HCT116 (cell line): ENCODE data around the gene HNRNPU. TPM values are rescaled to one million over a fixed set of nuclear protein-coding genes. Genes with fewer than 3 reads are reported as not detected.

ENCODE experiments used
- ATAC-seq: fragments of 200-7000 bp; cut with Tn5 transposase; 2 replicates; pipeline ENCODE4 v1.9.1; 2020; ENCODE audit warnings: mild to moderate bottlenecking, moderate library complexity
- BruUV-seq: library from RNA; stranded (reverse); fragments of 400-500 nt; replicated peaks from 2 replicates; lab custom pipeline; 2021; lab: Mats Ljungman, UMichigan
- CTCF ChIA-PET: fragments of 300-600 bp; sonication (Branson Sonifier 250); formaldehyde crosslinking; loops from one replicate; lab custom pipeline; 2021; ENCODE audit warnings: antibody characterized with exemption; lab: Charles Lee
- POLR2A ChIA-PET: fragments of 300-600, 350-600 bp; sonication (Branson Sonifier 250); formaldehyde crosslinking; loops from one replicate; lab custom pipeline; 2021; ENCODE audit warnings: antibody characterized with exemption; lab: Charles Lee
- RAD21 ChIA-PET, 2 experiments: fragments of 300-600 bp; sonication (Branson Sonifier 250); formaldehyde crosslinking; loops; one replicate each; lab custom pipeline; 2023; ENCODE audit warnings: low total read pairs in 2 of 2; ENCODE audit not compliant: uncharacterized antibody in 2 of 2, unreplicated experiment in 2 of 2, low non-redundant PET in 1 of 2; lab: Charles Lee
- DNase-seq: peaks from one replicate; pipeline ENCODE4 v3.0.0-alpha.2; 2010; ENCODE audit warnings: low read depth, low spot score
- H2AFZ ChIP-seq: fragments of 200-600 bp; shearing (Covaris generic), sonication (generic); 2 replicates; pipeline ENCODE4 v1.6.1; 2017; ENCODE audit warnings: low read depth, mixed run types, mixed read lengths, antibody characterized with exemption, low read length; ENCODE audit not compliant: poor library complexity, severe bottlenecking
- H3K27ac ChIP-seq: 2 replicates; pipeline ENCODE4 v1.5.1; 2012; ENCODE audit warnings: low read depth, low read length
- H3K27me3 ChIP-seq: fragments of 200-600 bp; sonication (generic); 2 replicates; pipeline ENCODE4 v1.6.1; 2016; ENCODE audit warnings: mixed run types, low read length, mixed read lengths; ENCODE audit not compliant: insufficient read depth
- H3K36me3 ChIP-seq, 2 experiments: fragments of 200-500 bp in 1 of 2; fragments of 200-600 bp in 1 of 2; sonication (Bioruptor generic) in 1 of 2; sonication (generic) in 1 of 2; 2 replicates each; pipeline versions ENCODE4 v1.5.1 to v1.6.1; 2014 to 2016; ENCODE audit warnings: low read length in 2 of 2, inconsistent platforms in 1 of 2, mixed read lengths in 1 of 2, mixed run types in 1 of 2; ENCODE audit not compliant: insufficient read depth in 2 of 2, control insufficient read depth in 1 of 2
- H3K4me1 ChIP-seq, 2 experiments: fragments of 200-600 bp in 1 of 2; sonication (generic) in 1 of 2; 2 replicates each; pipeline versions ENCODE4 v1.5.1 to v1.6.1; 2012 to 2017; ENCODE audit warnings: low read length in 2 of 2, inconsistent platforms in 1 of 2, mild to moderate bottlenecking in 1 of 2, mixed read lengths in 1 of 2, mixed run types in 1 of 2, moderate library complexity in 1 of 2; ENCODE audit not compliant: insufficient read depth in 2 of 2, control insufficient read depth in 1 of 2
- H3K4me2 ChIP-seq: fragments of 200-600 bp; sonication (generic); 2 replicates; pipeline ENCODE4 v1.6.1; 2017; ENCODE audit warnings: mixed run types, low read length, mixed read lengths
- H3K4me3 ChIP-seq, 2 experiments: fragments of 200-600 bp in 1 of 2; sonication (generic) in 1 of 2; replicated peaks in 1 of 2; 2 replicates each; pipeline ENCODE4 v1.5.1; 2011 to 2016; ENCODE audit warnings: low read length in 2 of 2, control low read depth in 1 of 2, low read depth in 1 of 2, mild to moderate bottlenecking in 1 of 2, mixed read lengths in 1 of 2, mixed run types in 1 of 2
- H3K79me2 ChIP-seq: fragments of 200-600 bp; sonication (generic); 2 replicates; pipeline ENCODE4 v1.6.1; 2017; ENCODE audit warnings: mild to moderate bottlenecking, mixed run types, low read length, moderate library complexity, mixed read lengths; ENCODE audit not compliant: insufficient read depth
- H3K9ac ChIP-seq: fragments of 200-600 bp; sonication (generic); 2 replicates; pipeline ENCODE4 v1.6.1; 2016; ENCODE audit warnings: low read length, mixed read lengths
- H3K9me2 ChIP-seq: fragments of 200-600 bp; sonication (generic), shearing (Covaris generic); 2 replicates; pipeline ENCODE4 v1.6.1; 2017; ENCODE audit warnings: mixed run types, mild to moderate bottlenecking, moderate library complexity; ENCODE audit not compliant: insufficient read depth
- H3K9me3 ChIP-seq, 2 experiments: fragments of 200-500 bp in 1 of 2; fragments of 200-600 bp in 1 of 2; sonication (Bioruptor generic) in 1 of 2; sonication (generic) in 1 of 2; 2 replicates each; pipeline ENCODE4 v1.6.1; 2014 to 2017; ENCODE audit warnings: low read length in 2 of 2, mixed read lengths in 2 of 2, inconsistent platforms in 1 of 2, low read depth in 1 of 2, mild to moderate bottlenecking in 1 of 2, mixed run types in 1 of 2, moderate library complexity in 1 of 2; ENCODE audit not compliant: control insufficient read depth in 1 of 2, insufficient read depth in 1 of 2
- H4K20me1 ChIP-seq: fragments of 200-600 bp; sonication (generic), shearing (Covaris generic); 2 replicates; pipeline ENCODE4 v1.6.1; 2017; ENCODE audit warnings: mixed run types, mild to moderate bottlenecking, moderate library complexity; ENCODE audit not compliant: insufficient read depth
- CBX3 ChIP-seq: IDR thresholded peaks from 2 replicates; pipeline ENCODE4 v1.6.1; 2012; ENCODE audit warnings: low read depth
- CEBPB ChIP-seq: IDR thresholded peaks from 2 replicates; pipeline ENCODE4 v1.6.1; 2012; ENCODE audit warnings: low read depth
- EZH2phosphoT487 ChIP-seq: fragments of 200-600 bp; IDR thresholded peaks from 2 replicates; pipeline ENCODE4 v1.6.1; 2018; ENCODE audit warnings: antibody characterized with exemption, borderline replicate concordance
- FOSL1 ChIP-seq: IDR thresholded peaks from 2 replicates; pipeline ENCODE4 v1.6.1; 2012; ENCODE audit warnings: low read depth
- POLR2A ChIP-seq: IDR thresholded peaks from 2 replicates; pipeline ENCODE4 v1.7.0; 2011; ENCODE audit warnings: borderline replicate concordance; ENCODE audit not compliant: insufficient read depth, insufficient read length; ENCODE audit errors: extremely low read depth
- POLR2AphosphoS5 ChIP-seq: IDR thresholded peaks from 2 replicates; pipeline ENCODE4 v1.6.1; 2011; ENCODE audit warnings: mild to moderate bottlenecking, low read depth, low read length, moderate library complexity
- RAD21 ChIP-seq: IDR thresholded peaks from 2 replicates; pipeline ENCODE4 v1.6.1; 2012; ENCODE audit warnings: low read depth, mild to moderate bottlenecking
- SP1 ChIP-seq: IDR thresholded peaks from 2 replicates; pipeline ENCODE4 v1.6.1; 2012; ENCODE audit warnings: low read depth
- SRF ChIP-seq: IDR thresholded peaks from 2 replicates; pipeline ENCODE4 v1.6.1; 2012; ENCODE audit warnings: low read depth
- YY1 ChIP-seq: IDR thresholded peaks from 2 replicates; pipeline ENCODE4 v1.6.1; 2011; ENCODE audit warnings: low read length, low read depth, moderate library complexity, mild to moderate bottlenecking; ENCODE audit not compliant: insufficient replicate concordance; ENCODE audit errors: extremely low read depth
- ZFX ChIP-seq: fragments of 450-650 bp; IDR thresholded peaks from 2 replicates; pipeline ENCODE4 v1.6.1; 2017
- intact Hi-C: fragments of 100-400 bp; cut with micrococcal nuclease; formaldehyde crosslinking; loops from 2 replicates; pipeline ENCODE4 v1.10.0; 2022
- total RNA-seq: library from RNA; stranded (reverse); gene quantifications from one replicate; pipeline ENCODE4 v1.2.1, GENCODE V29; 2021; ENCODE audit not compliant: unreplicated experiment
- TF ChIP-seq, protein P1 (sequence below), 3 experiments: fragments of 200-600 bp in 1 of 3; sonication (generic) in 1 of 3; IDR thresholded peaks in 2 of 3; conservative IDR thresholded peaks in 1 of 3; 2 replicates each; pipeline ENCODE4 v1.5.1; 2012 to 2017; ENCODE audit warnings: low read depth in 2 of 3, low read length in 2 of 3, antibody characterized with exemption in 1 of 3, borderline replicate concordance in 1 of 3, control low read depth in 1 of 3, mild to moderate bottlenecking in 1 of 3, mixed read lengths in 1 of 3, mixed run types in 1 of 3, moderate library complexity in 1 of 3; ENCODE audit not compliant: insufficient read depth in 1 of 3
- TF ChIP-seq, protein P2 (sequence below): IDR thresholded peaks from 2 replicates; pipeline ENCODE4 v1.6.1; 2011; ENCODE audit warnings: mild to moderate bottlenecking, low read length, moderate library complexity; ENCODE audit not compliant: insufficient replicate concordance; ENCODE audit errors: extremely low read depth
- TF ChIP-seq, protein P3 (sequence below): IDR thresholded peaks from 2 replicates; pipeline ENCODE4 v1.6.1; 2012; ENCODE audit warnings: low read depth
- TF ChIP-seq, protein P4 (sequence below): IDR thresholded peaks from 2 replicates; pipeline ENCODE4 v1.6.1; 2012

The HNRNPU gene
- total RNA-seq, 1 experiment from 2014 or later, result 424 TPM

DNA sequence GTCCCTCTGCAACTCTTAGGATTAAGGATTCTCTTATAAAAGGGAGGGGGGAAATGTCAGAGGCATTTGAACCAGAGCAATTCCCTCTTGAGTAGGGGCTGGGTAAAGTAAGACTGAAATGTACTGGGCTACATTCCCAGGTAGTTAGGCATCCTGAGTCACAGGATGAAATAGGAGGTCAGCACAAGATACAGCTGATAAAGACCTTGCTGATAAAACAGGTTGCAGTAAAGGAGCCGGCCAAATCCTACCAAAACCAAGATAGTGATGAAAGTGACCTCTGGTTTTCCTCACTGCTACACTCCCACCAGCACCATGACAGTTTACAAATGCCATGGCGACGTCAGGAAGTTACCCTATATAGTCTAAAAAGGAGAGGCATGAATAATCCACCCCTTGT lies 43.2 kb downstream of the HNRNPU start:
- no peaks in the 10 kb centered on the region for H3K9me2 ChIP-seq
- peaks cover 3 to 6% of the 10 kb centered on the region in 2 experiments; a peak in 3 of 4 replicates for H3K4me1 ChIP-seq
- H3K36me3 ChIP-seq, result no peaks in the 10 kb centered on the region
- H3K4me2 ChIP-seq, result 0 out of 2 replicates have a peak overlapping the region, but pooled peaks have one; percentile 12
- ChIA-PET RAD21 (no interaction called here), POLR2A (no interaction called here), CTCF (no interaction called here)
- DNase-seq (no peak), ATAC-seq (no peak)
- H3K27ac ChIP-seq, result no peak overlapping the region
- no peaks in the 10 kb centered on the region for H3K9me3 ChIP-seq
- H4K20me1 ChIP-seq, result no peaks in the 10 kb centered on the region
- TF ChIP-seq, protein P1, sequence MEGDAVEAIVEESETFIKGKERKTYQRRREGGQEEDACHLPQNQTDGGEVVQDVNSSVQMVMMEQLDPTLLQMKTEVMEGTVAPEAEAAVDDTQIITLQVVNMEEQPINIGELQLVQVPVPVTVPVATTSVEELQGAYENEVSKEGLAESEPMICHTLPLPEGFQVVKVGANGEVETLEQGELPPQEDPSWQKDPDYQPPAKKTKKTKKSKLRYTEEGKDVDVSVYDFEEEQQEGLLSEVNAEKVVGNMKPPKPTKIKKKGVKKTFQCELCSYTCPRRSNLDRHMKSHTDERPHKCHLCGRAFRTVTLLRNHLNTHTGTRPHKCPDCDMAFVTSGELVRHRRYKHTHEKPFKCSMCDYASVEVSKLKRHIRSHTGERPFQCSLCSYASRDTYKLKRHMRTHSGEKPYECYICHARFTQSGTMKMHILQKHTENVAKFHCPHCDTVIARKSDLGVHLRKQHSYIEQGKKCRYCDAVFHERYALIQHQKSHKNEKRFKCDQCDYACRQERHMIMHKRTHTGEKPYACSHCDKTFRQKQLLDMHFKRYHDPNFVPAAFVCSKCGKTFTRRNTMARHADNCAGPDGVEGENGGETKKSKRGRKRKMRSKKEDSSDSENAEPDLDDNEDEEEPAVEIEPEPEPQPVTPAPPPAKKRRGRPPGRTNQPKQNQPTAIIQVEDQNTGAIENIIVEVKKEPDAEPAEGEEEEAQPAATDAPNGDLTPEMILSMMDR (IDR thresholded peaks at IDR 0.05 in 2 of 3, conservative IDR thresholded peaks at IDR 0.05 in 1 of 3; ENCODE audit: borderline replicate concordance in 1 of 3, insufficient read depth in 1 of 3, low read depth in 2 of 3, low read length in 2 of 3), result no peak
- no peak for TF ChIP-seq FOSL1
- TF ChIP-seq RAD21, result no peak
- TF ChIP-seq, protein P2, sequence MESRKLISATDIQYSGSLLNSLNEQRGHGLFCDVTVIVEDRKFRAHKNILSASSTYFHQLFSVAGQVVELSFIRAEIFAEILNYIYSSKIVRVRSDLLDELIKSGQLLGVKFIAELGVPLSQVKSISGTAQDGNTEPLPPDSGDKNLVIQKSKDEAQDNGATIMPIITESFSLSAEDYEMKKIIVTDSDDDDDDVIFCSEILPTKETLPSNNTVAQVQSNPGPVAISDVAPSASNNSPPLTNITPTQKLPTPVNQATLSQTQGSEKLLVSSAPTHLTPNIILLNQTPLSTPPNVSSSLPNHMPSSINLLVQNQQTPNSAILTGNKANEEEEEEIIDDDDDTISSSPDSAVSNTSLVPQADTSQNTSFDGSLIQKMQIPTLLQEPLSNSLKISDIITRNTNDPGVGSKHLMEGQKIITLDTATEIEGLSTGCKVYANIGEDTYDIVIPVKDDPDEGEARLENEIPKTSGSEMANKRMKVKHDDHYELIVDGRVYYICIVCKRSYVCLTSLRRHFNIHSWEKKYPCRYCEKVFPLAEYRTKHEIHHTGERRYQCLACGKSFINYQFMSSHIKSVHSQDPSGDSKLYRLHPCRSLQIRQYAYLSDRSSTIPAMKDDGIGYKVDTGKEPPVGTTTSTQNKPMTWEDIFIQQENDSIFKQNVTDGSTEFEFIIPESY, result no peak
- no peak for TF ChIP-seq SRF
- no peak for TF ChIP-seq YY1
- TF ChIP-seq POLR2A, result no peak
- TF ChIP-seq CBX3, result no peak
- TF ChIP-seq CEBPB, result no peak
- TF ChIP-seq, protein P3, sequence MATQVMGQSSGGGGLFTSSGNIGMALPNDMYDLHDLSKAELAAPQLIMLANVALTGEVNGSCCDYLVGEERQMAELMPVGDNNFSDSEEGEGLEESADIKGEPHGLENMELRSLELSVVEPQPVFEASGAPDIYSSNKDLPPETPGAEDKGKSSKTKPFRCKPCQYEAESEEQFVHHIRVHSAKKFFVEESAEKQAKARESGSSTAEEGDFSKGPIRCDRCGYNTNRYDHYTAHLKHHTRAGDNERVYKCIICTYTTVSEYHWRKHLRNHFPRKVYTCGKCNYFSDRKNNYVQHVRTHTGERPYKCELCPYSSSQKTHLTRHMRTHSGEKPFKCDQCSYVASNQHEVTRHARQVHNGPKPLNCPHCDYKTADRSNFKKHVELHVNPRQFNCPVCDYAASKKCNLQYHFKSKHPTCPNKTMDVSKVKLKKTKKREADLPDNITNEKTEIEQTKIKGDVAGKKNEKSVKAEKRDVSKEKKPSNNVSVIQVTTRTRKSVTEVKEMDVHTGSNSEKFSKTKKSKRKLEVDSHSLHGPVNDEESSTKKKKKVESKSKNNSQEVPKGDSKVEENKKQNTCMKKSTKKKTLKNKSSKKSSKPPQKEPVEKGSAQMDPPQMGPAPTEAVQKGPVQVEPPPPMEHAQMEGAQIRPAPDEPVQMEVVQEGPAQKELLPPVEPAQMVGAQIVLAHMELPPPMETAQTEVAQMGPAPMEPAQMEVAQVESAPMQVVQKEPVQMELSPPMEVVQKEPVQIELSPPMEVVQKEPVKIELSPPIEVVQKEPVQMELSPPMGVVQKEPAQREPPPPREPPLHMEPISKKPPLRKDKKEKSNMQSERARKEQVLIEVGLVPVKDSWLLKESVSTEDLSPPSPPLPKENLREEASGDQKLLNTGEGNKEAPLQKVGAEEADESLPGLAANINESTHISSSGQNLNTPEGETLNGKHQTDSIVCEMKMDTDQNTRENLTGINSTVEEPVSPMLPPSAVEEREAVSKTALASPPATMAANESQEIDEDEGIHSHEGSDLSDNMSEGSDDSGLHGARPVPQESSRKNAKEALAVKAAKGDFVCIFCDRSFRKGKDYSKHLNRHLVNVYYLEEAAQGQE, result no peak
- no peak for TF ChIP-seq EZH2phosphoT487
- no peak for TF ChIP-seq ZFX
- TF ChIP-seq POLR2AphosphoS5, result no peak
- no peak for TF ChIP-seq SP1
- TF ChIP-seq, protein P4, sequence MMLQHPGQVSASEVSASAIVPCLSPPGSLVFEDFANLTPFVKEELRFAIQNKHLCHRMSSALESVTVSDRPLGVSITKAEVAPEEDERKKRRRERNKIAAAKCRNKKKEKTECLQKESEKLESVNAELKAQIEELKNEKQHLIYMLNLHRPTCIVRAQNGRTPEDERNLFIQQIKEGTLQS, result no peak
- no peaks in the 10 kb centered on the region for H3K79me2 ChIP-seq
- H2AFZ ChIP-seq, result no peak overlapping the region
- intact Hi-C loops, result no loop called here
- no TSS peak for BruUV-seq
- H3K4me3 ChIP-seq, result no peak overlapping the region
- no peak overlapping the region for H3K9ac ChIP-seq
- H3K27me3 ChIP-seq, result no peaks in the 10 kb centered on the region
